Stimulated activated CD4-positive, alpha-beta T cell treated with anti-CD3 and anti-CD28 coated beads, Interleukin-15, amount 100 ng/mL, for 1 hour (primary cell): ENCODE measurements around the gene CYB5B.

Experiments
- DNase-seq, 2 donors: peaks; one replicate each; pipeline ENCODE4 v3.0.0-alpha.2; 2020; ENCODE audit warnings: low read depth in 1 of 2, low spot score in 1 of 2

The CYB5B gene

GRCh38 chr16:69514356-69514755, 89.9 kb downstream of the CYB5B start:
- no peak for DNase-seq
